G401 (cell line): Measurements from ENCODE around the gene EPAS1. TPM values are rescaled to one million over a fixed set of nuclear protein-coding genes. Genes with fewer than 3 reads are reported as not detected.

Source experiments
- DNase-seq: peaks from one replicate; pipeline ENCODE4 v3.0.0-alpha.2; 2015; ENCODE audit warnings: low spot score
- in situ Hi-C: cut with HindIII; loops from 2 replicates; pipeline ENCODE4 v1.10.0; 2016; ENCODE audit warnings: low sequenced_read_pairs, mixed read lengths
- total RNA-seq: library from RNA; depleted of rRNA; stranded (reverse); fragments of >200 nt; shearing (Covaris generic); gene quantifications from 2 replicates; pipeline ENCODE4 v1.2.3, GENCODE V29; 2014

Gene EPAS1
- total RNA-seq, 1 experiment from 2014 or later: 0.03 TPM

DNA sequence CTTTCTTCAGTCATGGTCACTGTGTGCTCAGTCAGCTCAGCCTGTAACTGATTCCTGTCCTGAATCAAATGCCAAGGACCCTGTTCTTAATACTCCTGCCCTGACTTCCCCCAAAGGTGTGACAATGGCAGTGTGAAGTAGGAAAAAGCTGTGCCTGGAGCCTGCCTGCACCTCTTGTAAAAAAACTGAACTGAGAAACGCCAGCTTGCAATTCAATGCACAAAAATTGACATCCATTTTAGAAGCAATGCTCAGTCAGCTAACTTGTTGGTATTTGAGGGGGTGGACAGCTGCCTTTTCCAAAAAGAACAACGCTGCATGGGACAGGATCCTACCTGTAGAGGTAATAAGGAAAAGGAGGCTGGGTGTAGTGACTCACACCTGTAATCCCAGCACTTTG lies 115.9 kb downstream of the EPAS1 start:
- no peak for DNase-seq
- in situ Hi-C loops: no loop called here

- DNase-seq: no peak
- in situ Hi-C loops: no loop called here
Observed at GRCh38 chr2:46413631-46414030, 116.4 kb downstream of the EPAS1 start.

DNA sequence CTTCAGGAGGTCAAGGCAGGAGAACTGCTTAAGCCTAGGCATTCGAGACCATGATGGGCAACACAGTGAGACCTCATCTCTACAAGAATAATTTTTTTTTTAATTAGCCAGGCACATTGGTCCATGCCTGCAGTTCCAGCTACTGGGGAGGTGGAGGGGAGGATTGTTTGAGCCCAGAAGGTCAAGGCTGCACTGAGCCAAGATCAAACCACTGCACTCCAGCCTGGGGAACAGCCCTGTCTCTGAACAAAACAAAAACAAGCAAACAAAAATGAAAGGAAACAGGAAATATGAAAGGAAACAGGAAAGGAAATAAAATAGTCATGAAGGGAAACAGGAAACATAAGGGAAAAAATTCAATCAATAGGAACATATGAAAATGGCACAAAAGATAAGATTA lies 117.5 kb downstream of the EPAS1 start:
- DNase-seq: no peak
- in situ Hi-C loops: no loop called here

GRCh38 chr2:46416280-46416679 lies 119.1 kb downstream of the EPAS1 start:
- in situ Hi-C loops: no loop called here

GRCh38 chr2:46416739-46417403 lies 119.7 kb downstream of the EPAS1 start:
- DNase-seq: no peak
- in situ Hi-C loops: no loop called here

More at GRCh38 chr2:46416280-46416679, 119.1 kb downstream of the EPAS1 start:
- DNase-seq: no peak

DNA sequence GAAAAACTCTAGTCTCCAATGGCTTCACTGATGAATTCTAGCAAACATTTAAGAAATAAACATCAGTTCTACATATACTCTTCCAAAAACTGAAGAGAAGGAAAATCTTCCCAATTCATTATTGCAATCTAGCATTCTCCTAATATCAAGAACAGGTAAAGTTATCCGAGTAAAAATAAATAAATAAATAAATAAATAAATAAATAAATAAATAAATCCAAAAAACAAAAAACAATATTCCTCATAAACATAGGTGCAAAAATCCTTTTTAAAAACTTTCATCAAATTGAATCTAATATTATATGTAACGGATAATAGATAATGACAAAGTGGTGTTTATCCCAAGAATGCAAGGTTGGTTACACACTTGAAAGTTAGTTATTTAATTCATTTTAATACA lies 123.7 kb downstream of the EPAS1 start:
- in situ Hi-C loops: no loop called here
- DNase-seq: no peak

DNA sequence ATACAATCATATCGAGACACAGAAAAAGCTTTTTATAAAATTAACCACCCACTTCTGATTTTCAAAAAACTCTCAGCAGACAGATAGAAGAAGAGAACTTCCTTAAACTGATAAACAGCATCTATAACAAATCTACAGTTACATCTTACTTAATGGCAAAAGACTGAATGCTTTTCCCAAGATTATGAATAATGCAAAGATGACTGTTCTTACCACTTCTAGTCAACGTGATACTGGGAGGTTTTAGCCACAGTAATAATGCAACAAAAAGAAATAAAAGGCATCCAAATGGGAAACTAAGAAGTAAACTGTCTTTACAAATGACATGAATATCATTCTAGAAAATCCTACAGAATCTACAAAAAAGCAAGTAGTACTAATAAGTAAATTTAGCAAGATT lies 124.2 kb downstream of the EPAS1 start:
- DNase-seq: no peak
- in situ Hi-C loops: no loop called here

DNA sequence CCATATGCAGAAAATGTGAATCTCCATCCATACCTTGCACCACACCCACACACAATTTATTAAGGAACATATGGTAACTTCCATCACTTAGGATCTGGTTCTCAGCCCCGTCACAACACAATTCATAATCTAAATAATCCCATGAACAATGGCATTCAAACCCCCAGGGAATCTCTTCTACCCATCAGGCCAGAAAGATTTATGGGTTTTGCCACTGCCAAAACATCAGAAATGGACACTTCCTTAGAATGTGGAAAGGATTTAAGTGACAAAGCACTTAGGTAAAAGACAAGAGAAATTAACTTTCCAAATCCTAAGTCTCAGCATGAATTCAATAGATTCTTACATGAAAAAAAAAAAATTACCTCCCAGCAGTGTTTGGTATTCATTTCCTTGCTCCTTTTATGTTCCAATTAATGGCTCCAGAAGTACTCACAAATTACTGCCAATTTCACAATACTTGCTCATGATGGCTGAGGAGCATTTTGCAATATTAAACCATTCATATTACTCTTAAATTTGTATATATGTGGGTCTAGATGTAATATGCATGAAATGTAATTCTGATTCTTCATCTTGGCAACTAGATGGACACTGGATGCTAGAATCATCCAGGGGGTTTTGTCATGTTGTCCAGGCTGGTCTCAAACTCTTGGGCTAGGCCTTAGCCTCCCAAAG lies 125.6 kb downstream of the EPAS1 start:
- DNase-seq: no peak
- in situ Hi-C loops: no loop called here

GRCh38 chr2:46424937-46425336 lies 127.7 kb downstream of the EPAS1 start:
- in situ Hi-C loops: no loop called here
- DNase-seq: no peak

DNA sequence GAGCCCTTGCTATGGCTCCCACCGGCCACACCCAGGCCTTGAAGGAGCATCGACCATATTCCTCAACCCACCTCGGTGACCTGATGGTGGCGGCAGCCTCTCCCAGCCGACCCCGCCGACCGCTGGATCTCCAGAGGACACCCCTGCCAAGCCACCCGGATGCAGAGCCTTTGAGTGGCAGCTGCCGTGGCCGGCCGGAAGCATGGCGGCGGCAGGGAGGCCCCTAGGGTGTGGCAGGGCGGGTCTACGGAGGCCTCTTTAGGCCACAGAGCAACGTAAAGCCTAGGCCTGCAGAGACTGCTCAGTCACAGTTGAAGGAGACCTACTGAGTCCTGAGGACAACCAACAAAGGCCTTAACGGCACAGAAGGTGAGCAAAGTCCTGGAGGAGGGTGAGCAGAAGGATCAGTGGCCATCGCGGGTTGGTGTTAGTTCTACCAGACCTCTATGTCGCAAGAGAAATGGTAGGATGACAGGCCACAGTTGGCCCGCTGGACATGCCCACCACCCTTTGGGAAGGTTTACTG lies 131.8 kb downstream of the EPAS1 start:
- no peak for DNase-seq
- in situ Hi-C loops: no loop called here

GRCh38 chr2:46430413-46430812 lies 133.2 kb downstream of the EPAS1 start:
- in situ Hi-C loops: no loop called here
- no peak for DNase-seq

GRCh38 chr2:46430992-46431391 lies 133.8 kb downstream of the EPAS1 start:
- in situ Hi-C loops: no loop called here
- no peak for DNase-seq

- in situ Hi-C loops: no loop called here
- peak; percentile 88 for DNase-seq
Observed at GRCh38 chr2:46431481-46432235, 134.5 kb downstream of the EPAS1 start.

- in situ Hi-C loops: no loop called here
- DNase-seq: no peak
Observed at GRCh38 chr2:46434851-46435273, 137.7 kb downstream of the EPAS1 start.

- in situ Hi-C loops: no loop called here
- no peak for DNase-seq
Observed at GRCh38 chr2:46435353-46435752, 138.1 kb downstream of the EPAS1 start.

DNA sequence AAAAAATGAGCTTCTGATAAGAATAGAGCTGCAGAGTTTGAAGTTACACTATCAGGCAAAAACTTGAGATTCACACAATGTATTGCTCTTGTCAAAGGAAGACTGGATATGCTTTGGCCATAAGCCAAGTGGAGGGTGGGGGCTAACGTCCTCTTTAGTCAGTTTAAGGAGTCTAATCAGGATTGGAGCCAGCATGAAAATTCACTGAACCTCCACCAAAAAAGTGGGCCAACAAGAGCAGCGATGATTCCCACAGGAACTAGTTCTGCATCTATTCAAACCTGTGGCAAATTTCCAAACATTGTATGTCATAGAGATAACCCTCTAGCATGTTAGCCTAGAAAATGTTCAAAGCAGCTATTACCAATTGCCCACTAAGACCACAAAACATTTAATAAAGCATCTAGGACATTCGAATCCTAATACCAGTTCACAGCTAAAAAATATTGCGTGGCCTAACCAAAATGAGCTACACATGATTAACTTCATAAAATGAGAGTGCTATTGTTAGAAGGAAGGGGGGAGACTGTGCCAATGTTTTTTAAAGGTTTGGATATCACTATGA lies 138.7 kb downstream of the EPAS1 start:
- no peak for DNase-seq
- in situ Hi-C loops: no loop called here
